HL-60 (cell line): ENCODE results near the gene PICALM.

ENCODE experiments used
- CTCF ChIP-seq: IDR thresholded peaks from one replicate; pipeline ENCODE4 v1.5.1; 2011; ENCODE audit warnings: low read length, control low read depth, inconsistent platforms; ENCODE audit not compliant: insufficient read depth
- POLR2AphosphoS5 ChIP-seq: IDR thresholded peaks from 2 replicates; pipeline ENCODE4 v1.6.1; 2012; ENCODE audit warnings: low read depth

- no peak for TF ChIP-seq CTCF
- TF ChIP-seq POLR2AphosphoS5, result no peak
Measured at GRCh38 chr11:85939099-85940015, 129.5 kb downstream of the PICALM start.
